Ovary (tissue), 9 donors: Measurements from ENCODE around the gene AFG1L. TPM values are rescaled to one million over a fixed set of nuclear protein-coding genes. Genes with fewer than 3 reads are reported as not detected.

Experiments used
- DNase-seq, 5 donors: peaks; one replicate each; pipeline ENCODE4 v3.0.0-alpha.2; 2019 to 2020
- H3K27ac ChIP-seq, 2 donors: fragments of 200-600 bp; one replicate each; pipeline versions ENCODE4 v1.5.1 to v1.8.0; 2019 to 2022
- H3K27me3 ChIP-seq: fragments of 200-600 bp; one replicate; pipeline ENCODE4 v1.8.0; 2022
- H3K36me3 ChIP-seq: fragments of 200-600 bp; sonication (generic); one replicate; pipeline ENCODE4 v1.5.1; 2019
- H3K4me1 ChIP-seq: one replicate; pipeline ENCODE4 v1.8.1; 2013; ENCODE audit warnings: mild to moderate bottlenecking, moderate library complexity; ENCODE audit not compliant: insufficient read depth
- H3K4me3 ChIP-seq: fragments of 200-600 bp; sonication (generic); one replicate; pipeline ENCODE4 v1.5.1; 2017
- H3K9me3 ChIP-seq, 2 donors: fragments of 200-600 bp in 1 of 2; sonication (generic) in 1 of 2; one replicate each; pipeline versions ENCODE4 v1.5.1 to v1.8.1; 2013 to 2019; ENCODE audit warnings: mild to moderate bottlenecking in 1 of 2, moderate library complexity in 1 of 2
- EP300 ChIP-seq: sonication (generic); formaldehyde crosslinking; IDR thresholded peaks from one replicate; pipeline ENCODE4 v1.6.1; 2017; ENCODE audit warnings: antibody characterized with exemption
- POLR2A ChIP-seq: fragments of 450-650 bp; IDR thresholded peaks from one replicate; pipeline ENCODE4 v1.6.1; 2017; ENCODE audit warnings: antibody characterized with exemption, mild to moderate bottlenecking, moderate library complexity
- WGBS, 3 donors: extraction: QIAGEN DNeasy Blood & Tissue Kit in 1 of 3; methylation state at CpG; one replicate each; pipeline versions ENCODE4 v1.1.5 to v1.1.7; 2013 to 2017; 5-methylcytosine and 5-hydroxymethylcytosine counted together
- intact Hi-C, 4 donors: fragments of 100-400 bp; cut with DNase I; formaldehyde crosslinking; loops; one replicate each; pipeline versions ENCODE4 v1.11.0 to v1.15.1; 2022 to 2023
- polyA plus RNA-seq, 2 donors: library from polyadenylated mRNA; stranded (reverse); fragments of 200-250 nt in 1 of 2; fragments of 350-450 nt in 1 of 2; fragmentation: Illumina TruSeq in 1 of 2; extraction: RNeasy Lipid Tissue Mini Kit (QIAGEN cat#74804) in 1 of 2; gene quantifications; one replicate each; pipeline ENCODE4 v1.2.3, GENCODE V29; 2013 to 2014
- total RNA-seq, 7 donors: library from RNA; depleted of rRNA in 2 of 7; stranded (reverse); fragments of >200 nt in 2 of 7; fragmentation: NEBNext Ultra II Directional in 3 of 7; extraction: Animal tissue kit (Norgen Biotek cat#: 25700) in 3 of 7; gene quantifications; one replicate each; pipeline versions ENCODE4 v1.1.0 to v1.2.4, GENCODE V29; 2016 to 2023
- TF ChIP-seq, protein P1 (sequence below), 3 donors: fragments of 450-650 bp in 2 of 3; fragments of 200-600 bp in 1 of 3; IDR thresholded peaks; one replicate each; pipeline versions ENCODE4 v1.5.1 to v1.8.0; 2016 to 2022; ENCODE audit warnings: antibody characterized with exemption in 3 of 3, mild to moderate bottlenecking in 1 of 3
- donor health status: DM: no; HTN: no; CAD: no; lungs with moderate emphysema.
- donor health status: DM: no; HTN: no; CAD: no.
- donor health status: Bipolar disorder and iron deficiency.
- donor health status: DM: yes; HTN: yes; CAD: no.
- donor health status: DM: no; HTN: no; CAD: no.
- donor health status: DM: yes; HTN: yes; CAD: no.

The AFG1L gene
- total and polyA plus RNA-seq, 9 donors, result 1.2 to 7.6 (median 5.7) TPM

DNA sequence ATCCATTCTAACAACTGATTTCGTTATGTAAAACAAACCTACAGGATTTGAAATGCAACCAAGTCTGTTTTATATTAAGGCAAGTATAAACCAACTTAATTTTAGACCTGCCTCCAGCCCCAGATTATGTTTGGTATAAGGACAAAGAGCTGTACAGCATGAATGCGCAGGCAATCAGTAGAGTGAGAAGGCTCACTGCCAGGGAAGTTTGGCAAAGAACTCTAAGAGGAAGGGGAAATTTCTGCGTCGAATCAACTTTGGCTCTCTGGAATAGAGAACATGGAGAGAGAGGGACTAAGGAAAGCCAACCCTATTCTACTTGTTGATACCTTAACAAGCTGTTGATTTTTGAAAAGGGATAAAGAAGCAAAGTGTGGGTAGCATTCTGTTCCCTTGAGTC, 168.9 kb downstream of the AFG1L start:
- no peak overlapping the region for H3K27ac ChIP-seq

DNA sequence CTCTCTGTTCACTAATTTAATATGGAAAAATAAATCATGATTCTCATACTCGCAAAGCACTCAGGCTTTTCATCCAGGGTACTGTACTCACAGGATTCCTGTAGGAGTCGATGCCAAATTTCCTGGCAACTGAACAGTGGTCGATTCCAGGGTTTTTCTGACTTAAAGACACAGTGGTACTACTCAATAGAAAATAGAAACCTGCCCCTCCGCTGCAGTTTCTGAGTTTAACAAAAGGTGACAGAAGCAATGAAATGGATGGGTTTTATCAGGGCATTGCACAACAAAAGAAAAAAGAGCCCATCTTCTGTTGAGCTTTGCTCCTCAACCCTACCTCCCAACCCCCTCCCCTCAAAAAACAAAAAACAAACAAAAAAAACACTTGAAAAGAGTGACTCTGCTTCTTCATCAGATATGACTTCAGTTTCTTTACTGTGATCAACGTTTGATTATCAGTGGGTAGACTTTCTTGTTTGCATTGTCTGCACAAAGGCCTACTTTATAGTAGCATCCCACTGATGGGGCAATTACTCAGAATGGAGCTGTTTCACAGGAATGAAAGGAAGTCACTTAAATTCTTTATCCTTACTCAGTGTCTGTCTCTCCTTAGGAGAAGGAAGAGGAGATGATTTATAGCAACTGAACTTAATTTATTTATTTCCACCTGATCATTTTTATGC, 169.7 kb downstream of the AFG1L start:
- H3K36me3 ChIP-seq, result no peaks in the 10 kb centered on the region
- no peaks in the 10 kb centered on the region for H3K27me3 ChIP-seq
- TF ChIP-seq, protein P1, sequence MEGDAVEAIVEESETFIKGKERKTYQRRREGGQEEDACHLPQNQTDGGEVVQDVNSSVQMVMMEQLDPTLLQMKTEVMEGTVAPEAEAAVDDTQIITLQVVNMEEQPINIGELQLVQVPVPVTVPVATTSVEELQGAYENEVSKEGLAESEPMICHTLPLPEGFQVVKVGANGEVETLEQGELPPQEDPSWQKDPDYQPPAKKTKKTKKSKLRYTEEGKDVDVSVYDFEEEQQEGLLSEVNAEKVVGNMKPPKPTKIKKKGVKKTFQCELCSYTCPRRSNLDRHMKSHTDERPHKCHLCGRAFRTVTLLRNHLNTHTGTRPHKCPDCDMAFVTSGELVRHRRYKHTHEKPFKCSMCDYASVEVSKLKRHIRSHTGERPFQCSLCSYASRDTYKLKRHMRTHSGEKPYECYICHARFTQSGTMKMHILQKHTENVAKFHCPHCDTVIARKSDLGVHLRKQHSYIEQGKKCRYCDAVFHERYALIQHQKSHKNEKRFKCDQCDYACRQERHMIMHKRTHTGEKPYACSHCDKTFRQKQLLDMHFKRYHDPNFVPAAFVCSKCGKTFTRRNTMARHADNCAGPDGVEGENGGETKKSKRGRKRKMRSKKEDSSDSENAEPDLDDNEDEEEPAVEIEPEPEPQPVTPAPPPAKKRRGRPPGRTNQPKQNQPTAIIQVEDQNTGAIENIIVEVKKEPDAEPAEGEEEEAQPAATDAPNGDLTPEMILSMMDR (IDR thresholded peaks at IDR 0.05), result no peak
- DNase-seq, result no peak
- H3K4me1 ChIP-seq, result peaks cover 2% of the 10 kb centered on the region
- no peak overlapping the region for H3K27ac ChIP-seq
- H3K9me3 ChIP-seq, result no peaks in the 10 kb centered on the region
- no peak overlapping the region for H3K4me3 ChIP-seq
- WGBS, 3 donors, result 42 to 46% (median 44%) methylated on average over 5 of the region's 5 CpGs
- intact Hi-C loops, result no loop called here

More for the DNA sequence above, 168.9 kb downstream of the AFG1L start:
- no peaks in the 10 kb centered on the region for H3K27me3 ChIP-seq
- WGBS, 3 donors, result 25 to 30% (median 26%) methylated on average over 4 of the region's 4 CpGs
- no peaks in the 10 kb centered on the region for H3K36me3 ChIP-seq
- intact Hi-C loops, result no loop called here
- H3K4me1 ChIP-seq, result peaks cover 2% of the 10 kb centered on the region
- DNase-seq, result no peak
- TF ChIP-seq, protein P1 (IDR thresholded peaks at IDR 0.05), result no peak
- TF ChIP-seq EP300 (no peak), POLR2A (no peak)
- H3K9me3 ChIP-seq, result no peaks in the 10 kb centered on the region
- no peak overlapping the region for H3K4me3 ChIP-seq

DNA sequence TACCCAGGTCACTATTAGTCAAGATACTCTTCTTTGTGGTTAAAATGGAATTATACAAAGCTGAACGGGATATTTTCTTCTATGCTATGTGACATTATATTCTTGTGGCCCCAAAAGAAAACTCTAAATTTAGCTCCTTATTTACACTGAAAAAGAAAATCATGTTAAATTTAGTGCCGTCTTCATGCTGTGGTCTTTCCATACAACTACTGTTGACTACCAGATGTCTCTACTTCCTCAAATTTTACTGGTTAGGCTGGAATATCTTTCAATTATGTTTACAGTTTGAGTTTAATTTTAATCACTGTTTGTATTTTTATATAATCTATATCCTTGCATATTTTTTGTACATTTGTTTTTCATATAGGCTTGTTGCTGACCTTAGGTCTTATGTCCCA, 170.2 kb downstream of the AFG1L start:
- no peak overlapping the region for H3K4me3 ChIP-seq
- DNase-seq, result no peak
- no peaks in the 10 kb centered on the region for H3K36me3 ChIP-seq
- no peaks in the 10 kb centered on the region for H3K27me3 ChIP-seq
- intact Hi-C loops, result no loop called here
- 89 to 92% (median 91%) methylated on average over 2 of the region's 2 CpGs for WGBS, 3 donors
- peaks cover 2% of the 10 kb centered on the region for H3K4me1 ChIP-seq
- TF ChIP-seq EP300 (no peak), POLR2A (no peak)
- TF ChIP-seq, protein P1 (IDR thresholded peaks at IDR 0.05), result no peak
- no peaks in the 10 kb centered on the region for H3K9me3 ChIP-seq
- H3K27ac ChIP-seq, result no peak overlapping the region

DNA sequence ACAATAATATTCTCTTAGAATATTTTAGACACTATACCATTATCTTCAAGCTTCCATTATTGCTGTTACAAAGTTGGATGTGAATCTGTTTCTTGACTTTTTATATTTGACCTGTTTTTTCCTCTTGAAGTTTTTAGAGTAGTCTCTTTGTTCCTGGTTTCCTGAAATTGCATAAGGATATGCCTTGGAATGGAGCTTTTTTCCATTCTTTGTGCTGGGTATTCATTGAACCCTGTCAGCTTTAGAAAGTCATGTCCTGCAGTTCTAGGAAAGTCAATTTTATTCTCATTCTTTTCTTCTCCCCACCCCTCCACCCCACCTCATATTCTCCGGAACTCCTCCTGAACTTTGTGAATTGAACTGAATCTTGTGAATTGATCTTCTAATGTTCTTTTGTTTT, 173.5 kb downstream of the AFG1L start:
- no peak for TF ChIP-seq EP300
- TF ChIP-seq, protein P1 (IDR thresholded peaks at IDR 0.05), result no peak
- TF ChIP-seq POLR2A, result no peak
- WGBS, 3 donors, result 86 to 100% (median 90%) methylated on average over 1 of the region's 1 CpG
- no peak for DNase-seq
- intact Hi-C loops, result no loop called here
- no peak overlapping the region for H3K27ac ChIP-seq
- H3K4me3 ChIP-seq, result no peak overlapping the region
- no peaks in the 10 kb centered on the region for H3K9me3 ChIP-seq
- no peaks in the 10 kb centered on the region for H3K27me3 ChIP-seq
- no peaks in the 10 kb centered on the region for H3K36me3 ChIP-seq
- H3K4me1 ChIP-seq, result peaks cover 2% of the 10 kb centered on the region
